ENCODE data around the gene TUSC2. TPM values are rescaled to one million over a fixed set of nuclear protein-coding genes. Genes with fewer than 3 reads are reported as not detected.

TUSC2 gene
- total and polyA plus RNA-seq, 2 donors (not counting 1 experiment from before 2014, with no cell fraction given): 13.4 to 15.3 TPM

DNA sequence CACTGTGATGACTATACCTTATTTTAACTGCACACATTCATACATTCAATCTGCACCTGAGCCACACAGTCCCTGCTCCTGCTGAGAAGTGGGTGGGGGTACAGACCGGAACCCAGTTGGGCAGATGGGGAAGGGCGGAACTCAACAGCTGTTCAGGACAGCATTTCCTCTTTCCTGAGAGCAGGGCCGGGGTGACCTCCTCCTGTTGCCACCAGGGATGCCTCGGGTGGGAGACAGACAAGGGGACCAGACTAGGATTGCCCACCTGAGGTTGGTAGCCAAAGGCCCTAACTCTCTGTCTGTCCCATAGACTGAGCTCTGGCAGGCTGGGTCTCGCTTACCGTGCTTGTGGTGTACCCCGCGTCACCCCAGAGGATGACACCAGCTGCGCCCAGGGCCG, 9.4 kb downstream of the TUSC2 start:
- H3K4me3 ChIP-seq (replicated peaks in 1 of 4; ENCODE audit: control extremely low read depth in 1 of 4, insufficient read depth in 1 of 4, low read depth in 3 of 4, low read length in 4 of 4): no peak overlapping the region
- no peak for DNase-seq (ENCODE audit: low read depth in 2 of 2)
- H3K27me3 ChIP-seq (ENCODE audit: control insufficient read depth, insufficient read depth, low read length): no peaks in the 10 kb centered on the region
- H3K4me2 ChIP-seq (ENCODE audit: extremely low read depth, insufficient read depth, low read length): no peak overlapping the region
- H2AFZ ChIP-seq (ENCODE audit: low read length): no peak overlapping the region
- H3K4me1 ChIP-seq (ENCODE audit: control insufficient read depth, extremely low read depth, insufficient read depth, low read length): peaks cover 7% of the 10 kb centered on the region
- H3K27ac ChIP-seq (ENCODE audit: insufficient read depth, low read length): no peak overlapping the region
- H3K9me3 ChIP-seq (ENCODE audit: control insufficient read depth, insufficient read depth, low read depth, low read length): no peaks in the 10 kb centered on the region
- peaks cover 18% of the 10 kb centered on the region for H3K36me3 ChIP-seq (ENCODE audit: control insufficient read depth, insufficient read depth, low read length)
- H3K79me2 ChIP-seq (ENCODE audit: control insufficient read depth, insufficient read depth, low read length): peaks cover 23% of the 10 kb centered on the region
- H3K9ac ChIP-seq (ENCODE audit: insufficient read depth, low read length): no peak overlapping the region
- no peaks in the 10 kb centered on the region for H4K20me1 ChIP-seq (ENCODE audit: control insufficient read depth, extremely low read depth, insufficient read depth, low read length)
- no peak for TF ChIP-seq EZH2 (IDR thresholded peaks at IDR 0.05; ENCODE audit: low read length, missing control alignments)
- no peak for TF ChIP-seq CTCF (conservative IDR thresholded peaks at IDR 0.05 in 1 of 2, IDR thresholded peaks at IDR 0.05 in 1 of 2; ENCODE audit: low read depth in 1 of 2, low read length in 2 of 2)

GRCh38 chr3:50318163-50318562, 9.9 kb downstream of the TUSC2 start:
- Histone ChIP-seq H3K9me3 (ENCODE audit: control insufficient read depth, insufficient read depth, low read depth, low read length) (no peaks in the 10 kb centered on the region), H3K79me2 (ENCODE audit: control insufficient read depth, insufficient read depth, low read length) (peaks cover 23% of the 10 kb centered on the region), H2AFZ (ENCODE audit: low read length) (no peak overlapping the region), H3K36me3 (ENCODE audit: control insufficient read depth, insufficient read depth, low read length) (peaks cover 18% of the 10 kb centered on the region), H3K9ac (ENCODE audit: insufficient read depth, low read length) (no peak overlapping the region), H3K4me1 (ENCODE audit: control insufficient read depth, extremely low read depth, insufficient read depth, low read length) (peaks cover 7% of the 10 kb centered on the region), H3K27ac (ENCODE audit: insufficient read depth, low read length) (no peak overlapping the region), H3K27me3 (ENCODE audit: control insufficient read depth, insufficient read depth, low read length) (no peaks in the 10 kb centered on the region), H3K4me2 (ENCODE audit: extremely low read depth, insufficient read depth, low read length) (no peak overlapping the region), H3K4me3 (replicated peaks in 1 of 4; ENCODE audit: control extremely low read depth in 1 of 4, insufficient read depth in 1 of 4, low read depth in 3 of 4, low read length in 4 of 4) (no peak overlapping the region), H4K20me1 (ENCODE audit: control insufficient read depth, extremely low read depth, insufficient read depth, low read length) (no peaks in the 10 kb centered on the region)
- TF ChIP-seq CTCF (conservative IDR thresholded peaks at IDR 0.05 in 1 of 2, IDR thresholded peaks at IDR 0.05 in 1 of 2; ENCODE audit: low read depth in 1 of 2, low read length in 2 of 2) (no peak), EZH2 (IDR thresholded peaks at IDR 0.05; ENCODE audit: low read length, missing control alignments) (no peak)
- DNase-seq (ENCODE audit: low read depth in 2 of 2): no peak

DNA sequence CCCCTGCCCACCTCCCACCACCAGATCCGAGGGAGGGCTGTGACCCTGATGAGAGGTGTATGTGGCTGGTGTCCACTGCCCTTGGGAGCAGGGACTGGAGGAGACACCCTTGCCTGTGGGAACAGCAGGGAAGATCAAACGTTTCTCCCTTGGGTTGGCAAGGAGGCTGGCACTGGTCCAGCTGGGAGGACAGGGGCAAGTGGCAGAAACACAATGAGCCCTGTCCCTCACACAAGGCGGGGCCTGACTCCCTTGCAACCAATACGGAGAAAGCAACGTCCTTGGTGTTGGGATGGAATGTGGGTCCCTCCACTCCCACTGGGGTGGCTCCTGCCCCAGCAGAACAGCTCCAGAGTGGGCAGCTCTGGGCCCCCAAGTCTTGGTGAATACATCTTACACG, 10.7 kb downstream of the TUSC2 start:
- Histone ChIP-seq H4K20me1 (ENCODE audit: control insufficient read depth, extremely low read depth, insufficient read depth, low read length) (no peaks in the 10 kb centered on the region), H3K4me1 (ENCODE audit: control insufficient read depth, extremely low read depth, insufficient read depth, low read length) (peaks cover 5% of the 10 kb centered on the region), H3K79me2 (ENCODE audit: control insufficient read depth, insufficient read depth, low read length) (peaks cover 23% of the 10 kb centered on the region), H3K4me3 (replicated peaks in 1 of 4; ENCODE audit: control extremely low read depth in 1 of 4, insufficient read depth in 1 of 4, low read depth in 3 of 4, low read length in 4 of 4) (no peak overlapping the region), H3K9ac (ENCODE audit: insufficient read depth, low read length) (no peak overlapping the region), H3K27ac (ENCODE audit: insufficient read depth, low read length) (no peak overlapping the region), H3K4me2 (ENCODE audit: extremely low read depth, insufficient read depth, low read length) (no peak overlapping the region), H2AFZ (ENCODE audit: low read length) (no peak overlapping the region), H3K36me3 (ENCODE audit: control insufficient read depth, insufficient read depth, low read length) (peaks cover 18% of the 10 kb centered on the region), H3K27me3 (ENCODE audit: control insufficient read depth, insufficient read depth, low read length) (no peaks in the 10 kb centered on the region), H3K9me3 (ENCODE audit: control insufficient read depth, insufficient read depth, low read depth, low read length) (no peaks in the 10 kb centered on the region)
- no peak for DNase-seq (ENCODE audit: low read depth in 2 of 2)
- no peak for TF ChIP-seq EZH2 (IDR thresholded peaks at IDR 0.05; ENCODE audit: low read length, missing control alignments)
- no peak for TF ChIP-seq CTCF (conservative IDR thresholded peaks at IDR 0.05 in 1 of 2, IDR thresholded peaks at IDR 0.05 in 1 of 2; ENCODE audit: low read depth in 1 of 2, low read length in 2 of 2)
